HEK293T (cell line): ENCODE data around the gene HAGHL.
"Not testable (repeated sequence)": the region's sequence is repeated elsewhere in the genome, so short reads cannot be mapped to it uniquely, and the experiment has no call there.

Experiments
- CTCF ChIA-PET: fragments of 350-600 bp; formaldehyde crosslinking; extraction: SDS; loops from one replicate; lab custom pipeline; 2021; ENCODE audit warnings: antibody characterized with exemption, inconsistent platforms; lab: Yijun Ruan, JAX
- POLR2A ChIA-PET: fragments of 350-600 bp; formaldehyde crosslinking; extraction: SDS; loops from one replicate; lab custom pipeline; 2020; ENCODE audit warnings: antibody characterized with exemption, inconsistent platforms; lab: Yijun Ruan, JAX
- DNase-seq: peaks from one replicate; pipeline ENCODE4 v3.0.0; 2012; ENCODE audit warnings: mixed read lengths; ENCODE audit errors: extremely low spot score
- ARNT ChIP-seq: fragments of 450-650 bp; IDR thresholded peaks from 2 replicates; pipeline ENCODE4 v1.6.1; 2017; ENCODE audit warnings: mild to moderate bottlenecking
- BHLHE40 ChIP-seq: fragments of 450-650 bp; IDR thresholded peaks from 2 replicates; pipeline ENCODE4 v1.6.1; 2016; ENCODE audit warnings: mild to moderate bottlenecking, moderate library complexity, borderline replicate concordance
- CTBP1 ChIP-seq: fragments of 450-650 bp; IDR thresholded peaks from 2 replicates; pipeline ENCODE4 v1.6.1; 2016; ENCODE audit warnings: borderline replicate concordance
- ELF4 ChIP-seq: fragments of 450-650 bp; IDR thresholded peaks from 2 replicates; pipeline ENCODE4 v1.6.1; 2017; ENCODE audit warnings: antibody characterized with exemption
- FOXA1 ChIP-seq: fragments of 450-650 bp; IDR thresholded peaks from 2 replicates; pipeline ENCODE4 v1.6.1; 2016; ENCODE audit warnings: mild to moderate bottlenecking
- FOXK2 ChIP-seq: fragments of 450-650 bp; IDR thresholded peaks from 2 replicates; pipeline ENCODE4 v1.6.1; 2016; ENCODE audit warnings: mild to moderate bottlenecking
- FOXM1 ChIP-seq: fragments of 450-650 bp; IDR thresholded peaks from 2 replicates; pipeline ENCODE4 v1.6.1; 2017; ENCODE audit warnings: mild to moderate bottlenecking, borderline replicate concordance
- HDGF ChIP-seq: fragments of 450-650 bp; IDR thresholded peaks from 2 replicates; pipeline ENCODE4 v1.6.1; 2017; ENCODE audit warnings: antibody characterized with exemption, borderline replicate concordance
- L3MBTL2 ChIP-seq: fragments of 450-650 bp; conservative IDR thresholded peaks from 2 replicates; pipeline ENCODE4 v1.6.1; 2016; ENCODE audit warnings: mild to moderate bottlenecking
- LEF1 ChIP-seq: fragments of 450-650 bp; IDR thresholded peaks from 2 replicates; pipeline ENCODE4 v1.6.1; 2017; ENCODE audit warnings: mild to moderate bottlenecking, borderline replicate concordance
- NFRKB ChIP-seq: fragments of 450-650 bp; IDR thresholded peaks from 2 replicates; pipeline ENCODE4 v1.6.1; 2016; ENCODE audit warnings: mild to moderate bottlenecking, moderate library complexity
- SP1 ChIP-seq: fragments of 450-650 bp; IDR thresholded peaks from 2 replicates; pipeline ENCODE4 v1.6.1; 2017
- SUZ12 ChIP-seq: fragments of 450-650 bp; IDR thresholded peaks from 2 replicates; pipeline ENCODE4 v1.6.1; 2016; ENCODE audit warnings: mild to moderate bottlenecking
- TARDBP ChIP-seq: fragments of 450-650 bp; IDR thresholded peaks from 2 replicates; pipeline ENCODE4 v1.6.1; 2016
- ZNF384 ChIP-seq: fragments of 450-650 bp; IDR thresholded peaks from 2 replicates; pipeline ENCODE4 v1.6.1; 2016
- TF ChIP-seq, protein P1 (sequence below): fragments of 450-650 bp; IDR thresholded peaks from 2 replicates; pipeline ENCODE4 v1.6.1; 2016

HAGHL gene

GRCh38 chr16:709566-710499 lies 17.1 kb upstream of the HAGHL start:
- TF ChIP-seq ARNT (no peak), NFRKB (no peak), SP1 (no peak), FOXA1 (no peak), BHLHE40 (no peak), ELF4 (no peak)
- DNase-seq: peak; percentile 69
- ChIA-PET POLR2A (interaction anchor here (0.6 to 1.8 kb wide), 6 partner anchors 10 to 78 kb away, joined by 3 to 7 read pairs (median 4); partner anchors contain the start of genes ANTKMT, CCDC78, HAGHL and JMJD8), CTCF (interaction anchor here (0.7 to 2.0 kb wide), 4 partner anchors 11 to 75 kb away, joined by 3 to 7 read pairs (median 5); partner anchors contain the start of genes ANTKMT and CCDC78)

- POLR2A ChIA-PET: interaction anchor here (0.7 to 1.8 kb wide), 4 partner anchors 9 to 77 kb away, joined by 3 to 7 read pairs (median 4); partner anchors contain the start of genes CCDC78, HAGHL and RPUSD1
- TF ChIP-seq, protein P1, sequence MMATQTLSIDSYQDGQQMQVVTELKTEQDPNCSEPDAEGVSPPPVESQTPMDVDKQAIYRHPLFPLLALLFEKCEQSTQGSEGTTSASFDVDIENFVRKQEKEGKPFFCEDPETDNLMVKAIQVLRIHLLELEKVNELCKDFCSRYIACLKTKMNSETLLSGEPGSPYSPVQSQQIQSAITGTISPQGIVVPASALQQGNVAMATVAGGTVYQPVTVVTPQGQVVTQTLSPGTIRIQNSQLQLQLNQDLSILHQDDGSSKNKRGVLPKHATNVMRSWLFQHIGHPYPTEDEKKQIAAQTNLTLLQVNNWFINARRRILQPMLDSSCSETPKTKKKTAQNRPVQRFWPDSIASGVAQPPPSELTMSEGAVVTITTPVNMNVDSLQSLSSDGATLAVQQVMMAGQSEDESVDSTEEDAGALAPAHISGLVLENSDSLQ: no peak
- TF ChIP-seq L3MBTL2: no peak
- no peak for TF ChIP-seq CTBP1
- no peak for TF ChIP-seq ELF4
- no peak for TF ChIP-seq ZNF384
- TF ChIP-seq FOXM1: no peak
- TF ChIP-seq NFRKB: no peak
- CTCF ChIA-PET: interaction anchor here (1.1 to 2.0 kb wide), 3 partner anchors 10 to 75 kb away, joined by 3 to 7 read pairs (median 6); partner anchors contain the start of genes ANTKMT and CCDC78
- DNase-seq: no peak
These were observed 16.3 kb upstream of the HAGHL start for GRCh38 chr16:710500-711075.

DNA sequence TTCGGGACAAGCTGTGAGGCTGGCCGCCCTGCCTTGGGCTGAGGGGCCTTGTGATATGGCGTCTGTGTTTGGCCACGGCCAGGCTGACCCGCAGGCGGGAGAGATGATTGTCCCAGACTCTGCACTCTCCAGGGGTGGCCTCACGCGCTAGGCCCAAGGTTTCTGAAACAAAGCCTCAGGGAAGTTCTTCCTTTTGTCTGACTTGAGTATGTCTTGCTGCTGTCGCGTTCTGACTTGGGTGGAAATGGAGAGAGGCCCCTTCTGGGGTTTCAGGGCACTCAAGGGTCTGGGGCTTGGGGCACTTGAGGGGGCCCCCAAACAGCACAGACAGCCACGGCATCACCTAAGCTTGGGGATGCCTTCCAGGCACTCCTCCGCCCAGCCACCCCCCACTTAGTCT lies 15.8 kb upstream of the HAGHL start:
- TF ChIP-seq TARDBP (no peak), HDGF (no peak), ELF4 (no peak), BHLHE40 (no peak), FOXA1 (no peak)
- POLR2A ChIA-PET: interaction anchor here (0.7 to 1.8 kb wide), 2 partner anchors 9 to 77 kb away, joined by 4 to 7 read pairs; partner anchors contain the start of gene RPUSD1
- DNase-seq: no peak
- CTCF ChIA-PET: no interaction called here

- TF ChIP-seq CTBP1 (no peak), ZNF384 (no peak), FOXK2 (no peak), ARNT (no peak), FOXM1 (no peak), ELF4 (no peak), SUZ12 (no peak), L3MBTL2 (no peak), LEF1 (no peak), BHLHE40 (no peak), HDGF (no peak), SP1 (no peak), FOXA1 (no peak), TARDBP (no peak), NFRKB (no peak)
- DNase-seq: peak; percentile 84
- ChIA-PET POLR2A (interaction anchor here (0.8 to 1.7 kb wide), 4 partner anchors 10 to 77 kb away, joined by 3 to 9 read pairs (median 4); partner anchors contain the start of genes ANTKMT, CHTF18, CIAO3 and RPUSD1), CTCF (interaction anchor here (0.7 to 1.5 kb wide), 5 partner anchors 11 to 77 kb away, joined by 3 to 5 read pairs (median 4); partner anchors contain the start of genes CHTF18 and RPUSD1)
These were observed 15.2 kb upstream of the HAGHL start for GRCh38 chr16:711548-712320.

- DNase-seq: not testable (repeated sequence)
- POLR2A ChIA-PET: interaction anchor here (0.8 to 1.7 kb wide), 4 partner anchors 9 to 76 kb away, joined by 3 to 9 read pairs (median 4); partner anchors contain the start of genes ANTKMT, CHTF18, CIAO3 and RPUSD1
- CTCF ChIA-PET: interaction anchor here (0.7 to 1.5 kb wide), 5 partner anchors 12 to 76 kb away, joined by 3 to 5 read pairs (median 4); partner anchors contain the start of genes CHTF18 and RPUSD1
These were observed 14.1 kb upstream of the HAGHL start for GRCh38 chr16:712740-713250.

DNA sequence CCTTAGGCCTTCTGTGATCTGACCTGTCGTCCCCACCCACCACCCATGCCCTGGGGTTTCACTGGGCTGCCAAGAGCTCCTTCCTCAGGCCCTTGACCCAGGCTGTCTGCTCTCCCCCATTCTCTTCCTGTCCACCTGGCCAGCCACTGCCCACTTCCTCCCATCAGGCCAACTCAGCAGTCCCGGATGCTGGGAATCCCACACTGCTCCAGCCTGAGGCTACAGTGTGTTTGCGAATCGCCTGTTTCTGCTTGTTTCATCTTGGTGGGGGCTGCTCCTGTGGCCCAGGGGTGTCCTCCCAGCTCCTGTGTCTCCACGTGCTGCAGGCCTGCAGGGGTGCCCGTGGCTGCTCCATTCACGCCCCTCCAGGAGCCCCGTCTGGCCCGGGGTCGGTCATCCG lies 12.8 kb upstream of the HAGHL start:
- DNase-seq: no peak
- TF ChIP-seq, protein P1: no peak
- TF ChIP-seq ARNT: no peak
- TF ChIP-seq SP1: no peak
- TF ChIP-seq L3MBTL2: no peak
- no peak for TF ChIP-seq ZNF384
- TF ChIP-seq FOXK2: no peak
- no peak for TF ChIP-seq SUZ12
- TF ChIP-seq NFRKB: no peak
- TF ChIP-seq HDGF: no peak
- no peak for TF ChIP-seq BHLHE40
- TF ChIP-seq CTBP1: no peak
- CTCF ChIA-PET: no interaction called here
- POLR2A ChIA-PET: interaction anchor here (4.0 kb wide), 1 partner anchor 12 kb away, joined by 27 read pairs; the partner anchor contains the start of genes CCDC78 and HAGHL
